Thoracic aorta (tissue), 2 donors: ENCODE results near the gene IL20. TPM values are rescaled to one million over a fixed set of nuclear protein-coding genes. Genes with fewer than 3 reads are reported as not detected.

ENCODE experiments used
- ATAC-seq: fragments of 150-250 bp; one replicate; pipeline ENCODE4 v1.8.0; 2017; ENCODE audit warnings: low read depth; ENCODE audit not compliant: insufficient number of reproducible peaks, low FRiP score
- DNase-seq: peaks from one replicate; pipeline ENCODE4 v3.0.0-alpha.2; 2020; ENCODE audit warnings: low spot score
- H3K27ac ChIP-seq, 2 donors: fragments of 200-600 bp; sonication (generic); 1 replicate in 1 of 2; 2 replicates in 1 of 2; pipeline ENCODE4 v1.5.1; 2016; ENCODE audit warnings: mild to moderate bottlenecking in 2 of 2, moderate library complexity in 2 of 2
- H3K27me3 ChIP-seq: fragments of 200-600 bp; sonication (generic); replicated peaks from 2 replicates; pipeline ENCODE4 v1.6.0; 2016; ENCODE audit warnings: mild to moderate bottlenecking; ENCODE audit not compliant: insufficient read depth
- H3K36me3 ChIP-seq: fragments of 200-600 bp; sonication (generic); one replicate; pipeline ENCODE4 v1.5.1; 2016
- H3K4me1 ChIP-seq, 2 donors: fragments of 200-600 bp; sonication (generic); 1 replicate in 1 of 2; 2 replicates in 1 of 2; pipeline versions ENCODE4 v1.5.1 to v1.6.0; 2016; ENCODE audit warnings: low read depth in 2 of 2, mild to moderate bottlenecking in 1 of 2; ENCODE audit not compliant: control insufficient read depth in 1 of 2
- H3K4me3 ChIP-seq: fragments of 200-600 bp; sonication (generic); 2 replicates; pipeline ENCODE4 v1.5.1; 2016; ENCODE audit warnings: mild to moderate bottlenecking
- H3K9me3 ChIP-seq: fragments of 200-600 bp; sonication (generic); 2 replicates; pipeline ENCODE4 v1.5.1; 2016
- total RNA-seq, 2 donors: library from RNA; depleted of rRNA; stranded (reverse); fragments of >200 nt; gene quantifications; one replicate each; pipeline versions ENCODE4 v1.1.0 to v1.2.3, GENCODE V29; 2016
- TF ChIP-seq, protein P1 (sequence below): fragments of 200-600 bp; sonication (generic); IDR thresholded peaks from one replicate; pipeline ENCODE4 v1.5.1; 2019; ENCODE audit warnings: antibody characterized with exemption

IL20 gene
- total RNA-seq, 2 donors from 2014 or later: not detected

DNA sequence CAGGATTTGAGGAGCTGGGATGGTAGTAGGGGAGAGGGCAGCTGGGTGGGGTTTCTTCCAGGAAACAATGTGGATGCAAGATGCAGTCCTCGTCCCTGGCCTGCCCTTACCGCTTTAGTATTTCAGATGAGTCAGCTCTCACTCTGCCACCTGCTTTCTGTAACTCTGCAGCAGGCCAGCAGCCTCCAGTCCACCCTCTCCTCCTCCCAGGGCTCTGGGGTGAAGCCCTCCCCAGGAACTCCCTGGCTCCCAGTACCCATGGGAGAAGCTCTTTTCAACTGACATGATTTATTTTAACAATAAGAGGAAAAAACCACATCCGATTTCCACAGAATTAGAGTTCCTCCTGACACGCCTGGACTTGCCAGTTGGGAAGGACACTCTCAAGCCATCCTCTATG lies 39.0 kb upstream of the IL20 start:
- Histone ChIP-seq H3K27ac (no peak overlapping the region), H3K36me3 (no peaks in the 10 kb centered on the region), H3K4me3 (no peak overlapping the region), H3K27me3 (no peaks in the 10 kb centered on the region), H3K9me3 (no peaks in the 10 kb centered on the region), H3K4me1 (peaks cover 0 to 5% of the 10 kb centered on the region in 2 donors)
- TF ChIP-seq, protein P1, sequence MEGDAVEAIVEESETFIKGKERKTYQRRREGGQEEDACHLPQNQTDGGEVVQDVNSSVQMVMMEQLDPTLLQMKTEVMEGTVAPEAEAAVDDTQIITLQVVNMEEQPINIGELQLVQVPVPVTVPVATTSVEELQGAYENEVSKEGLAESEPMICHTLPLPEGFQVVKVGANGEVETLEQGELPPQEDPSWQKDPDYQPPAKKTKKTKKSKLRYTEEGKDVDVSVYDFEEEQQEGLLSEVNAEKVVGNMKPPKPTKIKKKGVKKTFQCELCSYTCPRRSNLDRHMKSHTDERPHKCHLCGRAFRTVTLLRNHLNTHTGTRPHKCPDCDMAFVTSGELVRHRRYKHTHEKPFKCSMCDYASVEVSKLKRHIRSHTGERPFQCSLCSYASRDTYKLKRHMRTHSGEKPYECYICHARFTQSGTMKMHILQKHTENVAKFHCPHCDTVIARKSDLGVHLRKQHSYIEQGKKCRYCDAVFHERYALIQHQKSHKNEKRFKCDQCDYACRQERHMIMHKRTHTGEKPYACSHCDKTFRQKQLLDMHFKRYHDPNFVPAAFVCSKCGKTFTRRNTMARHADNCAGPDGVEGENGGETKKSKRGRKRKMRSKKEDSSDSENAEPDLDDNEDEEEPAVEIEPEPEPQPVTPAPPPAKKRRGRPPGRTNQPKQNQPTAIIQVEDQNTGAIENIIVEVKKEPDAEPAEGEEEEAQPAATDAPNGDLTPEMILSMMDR: no peak
- DNase-seq: no peak
- ATAC-seq: no peak

DNA sequence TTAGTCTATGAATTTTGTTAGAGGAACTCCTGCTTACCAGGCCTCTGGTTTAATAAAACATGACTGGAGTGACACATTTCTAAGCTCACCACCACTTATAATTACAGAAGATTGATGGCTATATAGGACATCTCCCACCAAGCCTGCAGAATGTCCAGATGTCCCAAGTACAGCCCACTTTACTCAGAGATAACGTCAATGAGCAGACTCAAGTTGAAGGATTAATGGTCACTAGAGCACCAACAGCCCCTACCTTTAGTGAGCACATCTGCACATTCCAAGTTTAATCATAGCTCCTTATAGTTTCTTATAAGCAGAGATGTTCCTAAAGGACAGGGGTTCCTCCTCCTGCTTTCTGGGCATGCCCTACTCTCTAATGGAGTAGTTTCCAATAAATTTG lies 37.4 kb upstream of the IL20 start:
- TF ChIP-seq, protein P1: no peak
- no peak for ATAC-seq
- no peak for DNase-seq
- H3K4me1 ChIP-seq: peaks cover 0 to 5% of the 10 kb centered on the region in 2 donors
- no peaks in the 10 kb centered on the region for H3K27me3 ChIP-seq
- H3K4me3 ChIP-seq: no peak overlapping the region
- H3K36me3 ChIP-seq: no peaks in the 10 kb centered on the region
- H3K9me3 ChIP-seq: no peaks in the 10 kb centered on the region
- no peak overlapping the region for H3K27ac ChIP-seq

DNA sequence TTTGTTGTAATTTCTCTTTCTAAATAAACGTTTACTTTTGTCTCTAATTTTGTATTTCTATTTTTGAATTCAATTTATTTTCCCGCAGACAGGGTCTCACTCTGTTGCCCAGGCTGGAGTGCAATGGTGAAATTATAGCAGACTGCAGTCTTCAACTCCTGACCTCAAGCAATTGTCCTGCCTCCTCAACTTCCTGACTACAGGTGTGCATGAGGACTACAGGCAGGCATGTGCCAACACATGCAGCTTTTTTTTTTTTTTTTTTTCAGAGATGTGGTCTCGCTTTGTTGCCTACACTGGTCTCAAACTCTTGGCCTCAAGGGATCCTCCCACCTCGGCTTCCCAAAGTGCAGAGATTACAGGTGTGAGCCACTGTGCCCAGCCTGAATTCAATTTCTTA lies 36.7 kb upstream of the IL20 start:
- no peak for ATAC-seq
- no peaks in the 10 kb centered on the region for H3K27me3 ChIP-seq
- no peaks in the 10 kb centered on the region for H3K9me3 ChIP-seq
- DNase-seq: no peak
- H3K4me1 ChIP-seq: peaks cover 0 to 4% of the 10 kb centered on the region in 2 donors
- no peaks in the 10 kb centered on the region for H3K36me3 ChIP-seq
- no peak overlapping the region for H3K27ac ChIP-seq
- TF ChIP-seq, protein P1: no peak
- H3K4me3 ChIP-seq: no peak overlapping the region

DNA sequence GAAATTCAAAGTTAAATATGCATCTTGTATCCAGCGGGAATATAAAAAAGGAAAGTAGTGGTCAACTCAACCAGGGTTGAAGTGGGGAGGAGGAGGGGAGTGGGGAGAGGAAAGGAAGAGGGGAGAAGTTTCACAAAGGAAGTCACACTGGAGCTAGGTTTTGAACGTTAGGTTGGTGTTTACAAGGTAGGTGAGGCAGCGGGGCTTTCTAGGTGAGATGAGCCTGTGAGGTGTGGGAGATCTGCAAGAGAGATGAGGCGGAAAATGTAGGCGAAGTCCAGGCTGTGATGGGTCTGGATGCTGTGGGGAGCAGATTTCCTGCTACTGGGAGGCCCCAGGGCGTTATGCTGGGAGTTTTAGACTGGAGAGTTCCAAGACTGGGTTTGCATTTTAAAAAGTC lies 36.1 kb upstream of the IL20 start:
- TF ChIP-seq, protein P1: no peak
- Histone ChIP-seq H3K27ac (no peak overlapping the region), H3K4me1 (no peaks in the 10 kb centered on the region), H3K36me3 (no peaks in the 10 kb centered on the region), H3K4me3 (no peak overlapping the region), H3K9me3 (no peaks in the 10 kb centered on the region), H3K27me3 (no peaks in the 10 kb centered on the region)
- no peak for ATAC-seq
- DNase-seq: no peak

DNA sequence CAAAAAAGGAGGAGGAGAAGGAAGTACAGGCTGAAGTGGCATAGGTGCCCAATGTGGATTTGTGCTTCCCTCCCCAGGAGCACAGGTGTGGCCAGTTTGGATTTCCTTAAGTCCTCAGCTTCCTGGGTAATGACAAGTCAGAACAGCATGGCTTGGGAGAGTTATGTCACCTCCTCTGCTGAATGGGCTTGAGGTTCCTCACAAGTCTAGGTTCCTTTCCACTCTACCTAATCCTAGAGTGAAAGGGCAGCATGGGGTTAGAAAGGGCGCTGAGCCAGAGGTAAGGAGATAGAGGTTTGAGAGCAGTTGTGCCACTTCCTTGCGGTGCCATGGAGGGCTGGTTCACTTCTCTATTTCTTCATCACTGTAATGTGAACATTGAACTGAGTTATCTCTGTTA lies 35.5 kb upstream of the IL20 start:
- TF ChIP-seq, protein P1: no peak
- H3K27me3 ChIP-seq: no peaks in the 10 kb centered on the region
- DNase-seq (no peak), ATAC-seq (no peak)
- no peaks in the 10 kb centered on the region for H3K9me3 ChIP-seq
- no peak overlapping the region for H3K27ac ChIP-seq
- no peaks in the 10 kb centered on the region for H3K4me1 ChIP-seq
- H3K4me3 ChIP-seq: no peak overlapping the region
- no peaks in the 10 kb centered on the region for H3K36me3 ChIP-seq
